Smooth muscle cell (in vitro differentiated cells): ENCODE data around the gene VAPB. TPM values are rescaled to one million over a fixed set of nuclear protein-coding genes. Genes with fewer than 3 reads are reported as not detected.

Experiments used
- DNase-seq: peaks from one replicate; lab custom pipeline; 2025; ENCODE audit not compliant: unreplicated experiment; lab: John Stamatoyannopoulos, UW
- H2AFZ ChIP-seq: fragments of 200-600 bp; sonication (generic); 2 replicates; pipeline ENCODE4 v1.6.0; 2016; ENCODE audit warnings: antibody characterized with exemption, low read depth, mild to moderate bottlenecking
- H3F3A ChIP-seq: fragments of 200-600 bp; sonication (generic); 2 replicates; pipeline ENCODE4 v1.6.0; 2017; ENCODE audit warnings: antibody characterized with exemption, low read depth
- H3K27ac ChIP-seq: fragments of 200-600 bp; sonication (generic); 2 replicates; pipeline ENCODE4 v1.5.1; 2016; ENCODE audit warnings: low read depth, mild to moderate bottlenecking
- H3K27me3 ChIP-seq: fragments of 200-600 bp; sonication (generic); 2 replicates; pipeline ENCODE4 v1.6.1; 2016; ENCODE audit warnings: low read depth, mild to moderate bottlenecking
- H3K36me3 ChIP-seq: fragments of 200-600 bp; sonication (generic); 2 replicates; pipeline ENCODE4 v1.5.1; 2016; ENCODE audit warnings: low read depth
- H3K4me1 ChIP-seq: fragments of 200-600 bp; sonication (generic); 2 replicates; pipeline ENCODE4 v1.5.1; 2016; ENCODE audit warnings: low read depth
- H3K4me2 ChIP-seq: fragments of 200-600 bp; sonication (generic); 2 replicates; pipeline ENCODE4 v1.6.0; 2016; ENCODE audit warnings: mild to moderate bottlenecking
- H3K4me3 ChIP-seq: fragments of 200-600 bp; sonication (generic); 2 replicates; pipeline ENCODE4 v1.5.1; 2016; ENCODE audit warnings: mild to moderate bottlenecking
- H3K79me2 ChIP-seq: fragments of 200-600 bp; sonication (generic); 2 replicates; pipeline ENCODE4 v1.6.0; 2016; ENCODE audit warnings: low read depth, mild to moderate bottlenecking
- H3K9ac ChIP-seq: fragments of 200-600 bp; sonication (generic); 2 replicates; pipeline ENCODE4 v1.6.0; 2016; ENCODE audit warnings: low read depth
- H3K9me3 ChIP-seq: fragments of 200-600 bp; sonication (generic); replicated peaks from 2 replicates; pipeline ENCODE4 v1.5.1; 2016; ENCODE audit warnings: low read depth
- H4K20me1 ChIP-seq: fragments of 200-600 bp; sonication (generic); 2 replicates; pipeline ENCODE4 v1.6.0; 2016; ENCODE audit warnings: low read depth
- WGBS: methylation state at CpG from one replicate; pipeline ENCODE4 v1.1.7; 2016; ENCODE audit warnings: low lambda C conversion rate; 5-methylcytosine and 5-hydroxymethylcytosine counted together
- polyA plus RNA-seq: library from polyadenylated mRNA; unstranded; fragments of >200 nt; fragmentation: Nextera tagmentation; extraction: Ambion mirVana; gene quantifications from 2 replicates; pipeline ENCODE4 v1.2.1, GENCODE V29; 2016
- total RNA-seq: library from RNA; depleted of rRNA; stranded (reverse); fragments of >200 nt; gene quantifications from 2 replicates; pipeline ENCODE4 v1.2.3, GENCODE V29; 2014
- TF ChIP-seq, protein P1 (sequence below): fragments of 200-600 bp; sonication (generic); IDR thresholded peaks from 2 replicates; pipeline ENCODE4 v1.5.1; 2017; ENCODE audit warnings: borderline replicate concordance, mild to moderate bottlenecking, antibody characterized with exemption; ENCODE audit not compliant: insufficient read depth, poor library complexity, severe bottlenecking

The VAPB gene
- total and polyA plus RNA-seq, 2 experiments from 2014 or later, result 14.9 to 28.2 TPM

DNA sequence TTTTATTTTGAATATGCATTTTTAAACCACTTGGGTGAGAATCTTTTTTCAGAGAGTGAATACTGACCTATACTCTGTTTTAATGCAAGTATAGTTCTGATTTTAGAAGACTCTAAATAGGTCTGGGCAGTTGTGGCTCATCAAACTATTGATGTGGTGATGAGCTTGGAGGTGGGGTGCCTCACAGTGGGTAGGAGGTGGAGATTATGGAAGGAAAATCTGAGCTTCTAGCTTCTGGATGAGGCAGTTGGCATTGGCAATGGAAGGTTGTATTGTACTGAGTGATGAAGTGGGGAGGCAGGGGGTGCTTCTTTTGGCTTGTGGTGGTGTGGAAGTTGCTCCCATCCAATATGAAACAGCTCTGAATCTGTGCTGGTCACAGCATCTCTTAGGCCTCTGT is 52.7 kb downstream of the VAPB start:
- Histone ChIP-seq H2AFZ (no peak overlapping the region), H3K36me3 (peaks cover 4% of the 10 kb centered on the region), H3K9me3 (no peaks in the 10 kb centered on the region), H3F3A (no peaks in the 10 kb centered on the region), H3K79me2 (peaks cover 19% of the 10 kb centered on the region), H3K9ac (no peak overlapping the region), H3K27ac (no peak overlapping the region), H3K4me2 (no peak overlapping the region), H4K20me1 (peaks cover 69% of the 10 kb centered on the region), H3K4me1 (no peaks in the 10 kb centered on the region), H3K4me3 (no peak overlapping the region), H3K27me3 (no peaks in the 10 kb centered on the region)
- TF ChIP-seq, protein P1, sequence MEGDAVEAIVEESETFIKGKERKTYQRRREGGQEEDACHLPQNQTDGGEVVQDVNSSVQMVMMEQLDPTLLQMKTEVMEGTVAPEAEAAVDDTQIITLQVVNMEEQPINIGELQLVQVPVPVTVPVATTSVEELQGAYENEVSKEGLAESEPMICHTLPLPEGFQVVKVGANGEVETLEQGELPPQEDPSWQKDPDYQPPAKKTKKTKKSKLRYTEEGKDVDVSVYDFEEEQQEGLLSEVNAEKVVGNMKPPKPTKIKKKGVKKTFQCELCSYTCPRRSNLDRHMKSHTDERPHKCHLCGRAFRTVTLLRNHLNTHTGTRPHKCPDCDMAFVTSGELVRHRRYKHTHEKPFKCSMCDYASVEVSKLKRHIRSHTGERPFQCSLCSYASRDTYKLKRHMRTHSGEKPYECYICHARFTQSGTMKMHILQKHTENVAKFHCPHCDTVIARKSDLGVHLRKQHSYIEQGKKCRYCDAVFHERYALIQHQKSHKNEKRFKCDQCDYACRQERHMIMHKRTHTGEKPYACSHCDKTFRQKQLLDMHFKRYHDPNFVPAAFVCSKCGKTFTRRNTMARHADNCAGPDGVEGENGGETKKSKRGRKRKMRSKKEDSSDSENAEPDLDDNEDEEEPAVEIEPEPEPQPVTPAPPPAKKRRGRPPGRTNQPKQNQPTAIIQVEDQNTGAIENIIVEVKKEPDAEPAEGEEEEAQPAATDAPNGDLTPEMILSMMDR, result no peak
- no peak for DNase-seq

DNA sequence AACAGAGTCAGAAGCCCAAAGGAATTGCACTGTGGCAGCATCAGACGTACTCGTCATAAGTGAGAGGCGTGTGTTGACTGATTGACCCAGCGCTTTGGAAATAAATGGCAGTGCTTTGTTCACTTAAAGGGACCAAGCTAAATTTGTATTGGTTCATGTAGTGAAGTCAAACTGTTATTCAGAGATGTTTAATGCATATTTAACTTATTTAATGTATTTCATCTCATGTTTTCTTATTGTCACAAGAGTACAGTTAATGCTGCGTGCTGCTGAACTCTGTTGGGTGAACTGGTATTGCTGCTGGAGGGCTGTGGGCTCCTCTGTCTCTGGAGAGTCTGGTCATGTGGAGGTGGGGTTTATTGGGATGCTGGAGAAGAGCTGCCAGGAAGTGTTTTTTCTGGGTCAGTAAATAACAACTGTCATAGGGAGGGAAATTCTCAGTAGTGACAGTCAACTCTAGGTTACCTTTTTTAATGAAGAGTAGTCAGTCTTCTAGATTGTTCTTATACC is 55.8 kb downstream of the VAPB start:
- Histone ChIP-seq H3K4me1 (no peaks in the 10 kb centered on the region), H2AFZ (no peak overlapping the region), H3K4me3 (no peak overlapping the region), H3K36me3 (peaks cover 4% of the 10 kb centered on the region), H3K27me3 (no peaks in the 10 kb centered on the region), H3K9ac (no peak overlapping the region), H3F3A (no peaks in the 10 kb centered on the region), H4K20me1 (peaks cover 58% of the 10 kb centered on the region), H3K27ac (no peak overlapping the region), H3K9me3 (no peaks in the 10 kb centered on the region), H3K4me2 (no peak overlapping the region), H3K79me2 (no peaks in the 10 kb centered on the region)
- no peak for DNase-seq
- TF ChIP-seq, protein P1, result no peak
- 95% methylated on average over 5 of the region's 5 CpGs for WGBS

DNA sequence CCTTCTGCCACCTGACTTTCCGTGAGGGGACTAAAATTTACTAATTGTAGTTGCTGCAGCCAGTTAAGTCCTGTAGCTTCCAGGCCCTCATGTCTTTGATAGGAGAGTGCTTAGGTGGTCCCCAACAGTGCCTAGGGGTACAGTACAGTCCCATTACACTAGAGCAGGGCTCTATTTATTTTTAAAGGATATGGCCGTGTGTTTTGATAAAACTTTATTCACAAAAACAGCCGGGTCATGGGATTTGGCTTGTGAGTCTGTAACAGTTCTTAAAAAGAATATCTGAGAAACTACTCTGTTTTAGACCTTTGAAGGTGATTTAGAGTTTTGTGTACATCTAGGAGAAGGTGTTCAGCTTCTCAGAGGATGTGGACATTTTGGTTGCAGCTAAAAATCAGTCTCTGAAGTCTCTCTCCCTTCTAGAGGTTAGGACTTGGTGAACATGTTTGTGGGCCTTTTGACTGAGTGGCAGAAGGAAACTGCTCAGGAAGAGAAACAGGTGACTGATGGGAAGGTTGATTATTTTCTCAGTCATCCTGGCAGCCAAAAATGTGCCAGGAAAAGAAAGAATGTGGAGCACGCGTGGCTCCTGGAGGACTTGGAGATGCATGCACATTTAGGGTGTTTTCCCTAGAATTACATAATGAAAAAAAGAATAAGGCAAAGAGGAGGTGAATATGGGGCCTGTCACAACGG is 57.4 kb downstream of the VAPB start:
- no peaks in the 10 kb centered on the region for H3K79me2 ChIP-seq
- no peaks in the 10 kb centered on the region for H3K4me1 ChIP-seq
- no peak overlapping the region for H3K9ac ChIP-seq
- H3K27me3 ChIP-seq, result no peaks in the 10 kb centered on the region
- H3K4me3 ChIP-seq, result no peak overlapping the region
- no peak overlapping the region for H3K27ac ChIP-seq
- peaks cover 45% of the 10 kb centered on the region for H4K20me1 ChIP-seq
- no peaks in the 10 kb centered on the region for H3K9me3 ChIP-seq
- no peak overlapping the region for H2AFZ ChIP-seq
- H3K36me3 ChIP-seq, result no peaks in the 10 kb centered on the region
- WGBS, result 95% methylated on average over 6 of the region's 6 CpGs
- no peak overlapping the region for H3K4me2 ChIP-seq
- DNase-seq, result no peak
- TF ChIP-seq, protein P1, result no peak
- H3F3A ChIP-seq, result no peaks in the 10 kb centered on the region

DNA sequence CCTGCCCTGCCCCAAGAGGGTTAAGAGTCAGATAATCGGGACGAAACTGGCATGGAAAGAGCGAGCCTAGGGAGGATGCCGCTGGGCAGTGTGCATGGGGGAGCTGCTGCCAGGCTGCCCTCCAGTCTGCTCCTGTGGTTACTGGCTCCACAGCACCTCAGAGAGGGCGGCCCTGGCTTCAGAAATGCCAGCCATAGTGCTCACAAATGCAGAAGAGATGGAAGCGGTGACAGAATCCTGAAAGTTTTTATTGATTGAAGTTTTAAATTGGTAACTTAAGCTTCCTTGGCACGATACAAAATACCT is 57.9 kb downstream of the VAPB start:
- H3F3A ChIP-seq, result no peaks in the 10 kb centered on the region
- H4K20me1 ChIP-seq, result peaks cover 40% of the 10 kb centered on the region
- 98% methylated on average over 7 of the region's 7 CpGs for WGBS
- TF ChIP-seq, protein P1, result no peak
- DNase-seq, result no peak
- H3K4me3 ChIP-seq, result no peak overlapping the region
- H3K27me3 ChIP-seq, result no peaks in the 10 kb centered on the region
- no peaks in the 10 kb centered on the region for H3K79me2 ChIP-seq
- H3K4me2 ChIP-seq, result no peak overlapping the region
- H3K9me3 ChIP-seq, result no peaks in the 10 kb centered on the region
- H2AFZ ChIP-seq, result no peak overlapping the region
- no peaks in the 10 kb centered on the region for H3K4me1 ChIP-seq
- H3K9ac ChIP-seq, result no peak overlapping the region
- no peak overlapping the region for H3K27ac ChIP-seq
- H3K36me3 ChIP-seq, result no peaks in the 10 kb centered on the region
